B cell (primary cell): ENCODE measurements around the gene GOLGA1.

Experiments
- CTCF ChIP-seq: fragments of 200-600 bp; IDR thresholded peaks from one replicate; pipeline ENCODE4 v1.8.0; 2022; ENCODE audit warnings: antibody characterized with exemption, mild to moderate bottlenecking
- EZH2 ChIP-seq: IDR thresholded peaks from 2 replicates; pipeline ENCODE4 v1.6.1; 2012; ENCODE audit warnings: borderline replicate concordance, low read depth, mild to moderate bottlenecking, moderate library complexity, low read length; ENCODE audit not compliant: insufficient read depth, poor library complexity, severe bottlenecking

DNA sequence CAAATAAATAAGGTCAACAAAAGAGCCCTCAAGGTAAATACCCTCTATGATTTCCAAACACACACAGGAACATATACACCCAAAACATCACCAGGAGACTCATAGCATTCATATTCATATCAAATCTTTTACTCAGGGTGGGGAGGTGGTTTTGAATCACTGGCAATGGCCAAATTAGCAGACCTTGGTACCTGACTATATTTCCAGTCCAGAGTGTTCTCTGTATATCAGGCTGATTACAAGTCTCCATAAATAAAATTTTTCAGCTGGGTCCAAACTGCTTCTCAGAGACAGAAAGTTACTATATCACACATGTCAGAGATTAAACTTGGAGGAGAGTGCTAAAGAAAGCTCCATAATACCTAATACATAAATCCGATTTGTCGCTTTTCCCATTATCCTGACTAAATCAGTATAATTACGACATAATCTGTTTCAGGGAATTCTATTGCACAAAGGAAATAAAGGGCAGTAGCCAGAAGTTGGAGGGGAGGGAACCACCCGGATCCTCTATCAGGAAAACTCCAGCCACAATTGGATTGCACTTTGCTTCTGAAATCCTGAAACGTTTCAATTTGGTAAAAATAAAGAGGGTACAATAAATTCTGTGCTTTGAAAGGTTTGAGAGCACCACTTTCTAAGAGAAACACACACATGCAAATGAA is 7.0 kb upstream of the GOLGA1 start:
- no peak for TF ChIP-seq EZH2
- no peak for TF ChIP-seq CTCF
